ENCODE results near the gene CPEB2.

GRCh38 chr4:14977830-14978229 lies 24.5 kb upstream of the CPEB2 start:
- TF ChIP-seq EZH2phosphoT487 (IDR thresholded peaks at IDR 0.05; ENCODE audit: borderline replicate concordance, low read length) (no peak), CTCF (IDR thresholded peaks at IDR 0.05; ENCODE audit: low read depth, low read length, poor library complexity, severe bottlenecking) (no peak)
